Hindlimb muscle (tissue), 1 donor: ENCODE results near the gene HOXA3. TPM values are rescaled to one million over a fixed set of nuclear protein-coding genes. Genes with fewer than 3 reads are reported as not detected.

ENCODE experiments used
- DNase-seq: peaks from one replicate; pipeline ENCODE4 v3.0.0-alpha.2; 2013
- polyA plus RNA-seq: library from polyadenylated mRNA; unstranded; fragments of 120-200 nt; gene quantifications from one replicate; pipeline ENCODE4 v1.2.1, GENCODE V29; 2013; ENCODE audit not compliant: insufficient read length

HOXA3 gene
- polyA plus RNA-seq, 1 donor, result 11.2 TPM

- no peak for DNase-seq
Observed at GRCh38 chr7:27165996-27166530, 13.7 kb upstream of the HOXA3 start.

DNA sequence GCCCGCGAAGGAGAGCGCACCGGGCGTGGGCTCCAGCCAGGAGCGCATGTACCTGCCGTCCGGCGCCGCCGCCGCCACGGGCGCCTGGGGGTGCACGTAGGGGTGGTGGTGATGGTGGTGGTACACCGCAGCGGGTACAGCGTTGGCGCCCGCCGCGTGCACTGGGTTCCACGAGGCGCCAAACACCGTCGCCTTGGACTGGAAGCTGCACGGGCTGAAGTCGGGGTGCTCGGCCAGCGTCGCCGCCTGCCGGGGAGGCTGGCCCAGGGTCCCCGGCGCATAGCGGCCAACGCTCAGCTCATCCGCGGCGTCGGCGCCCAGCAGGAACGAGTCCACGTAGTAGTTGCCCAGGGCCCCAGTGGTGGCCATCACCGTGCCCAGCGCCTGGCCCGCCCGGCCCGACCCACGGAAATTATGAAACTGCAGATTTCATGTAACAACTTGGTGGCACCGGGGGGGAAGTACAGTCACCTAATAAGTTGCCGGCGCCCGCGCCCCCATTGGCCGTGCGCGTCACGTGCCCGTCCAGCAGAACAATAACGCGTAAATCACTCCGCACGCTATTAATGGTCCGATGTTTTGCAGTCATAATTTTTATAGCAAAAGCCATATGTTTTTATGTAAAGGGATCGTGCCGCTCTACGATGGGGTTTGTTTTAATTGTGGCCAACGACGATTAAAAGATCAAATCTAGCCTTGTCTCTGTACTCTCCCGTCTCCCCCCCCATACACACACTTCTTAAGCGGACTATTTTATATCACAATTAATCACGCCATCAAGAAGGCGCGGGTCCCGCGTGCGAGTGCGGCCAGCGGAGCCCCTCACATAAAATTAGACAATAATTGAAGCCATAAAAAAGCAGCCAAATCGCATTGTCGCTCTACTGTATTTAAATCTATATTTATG, 13.0 kb upstream of the HOXA3 start, which contains the start of gene HOXA9:
Gene HOXA9 (minus strand): TSS at position 449 of the 907 bp plus-strand sequence. CDS start 80 bp downstream, at position 369.
- DNase-seq, result peak; percentile 94

DNA sequence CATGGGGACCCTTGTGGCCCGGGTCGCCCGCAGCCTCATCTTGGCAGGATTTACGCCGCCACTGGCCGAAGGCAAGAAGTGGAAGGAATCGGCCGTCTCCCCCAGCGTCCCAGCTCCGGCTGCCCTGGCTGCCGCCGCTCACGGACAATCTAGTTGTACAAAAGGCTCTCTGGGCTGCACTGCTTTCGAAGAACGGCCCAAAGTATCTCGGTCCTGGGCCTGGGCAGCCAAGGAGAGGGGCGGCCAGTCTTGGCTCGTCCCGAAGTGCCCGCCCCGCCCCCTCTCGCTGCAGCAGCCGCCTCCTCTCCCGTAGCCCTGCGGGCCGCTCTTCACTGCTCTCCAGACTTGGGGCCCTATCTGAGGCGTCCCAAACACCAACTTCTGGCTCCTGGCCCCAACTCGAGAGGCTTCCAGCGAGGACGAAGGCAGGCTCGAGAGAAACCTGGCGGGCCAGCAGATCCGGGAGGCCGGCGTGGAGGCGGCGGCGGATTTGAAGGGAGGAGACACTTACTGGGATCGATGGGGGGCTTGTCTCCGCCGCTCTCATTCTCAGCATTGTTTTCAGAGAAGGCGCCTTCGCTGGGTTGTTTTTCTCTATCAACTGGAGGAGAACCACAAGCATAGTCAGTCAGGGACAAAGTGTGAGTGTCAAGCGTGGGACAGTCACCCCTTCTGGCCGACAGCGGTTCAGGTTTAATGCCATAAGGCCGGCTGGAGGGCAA, 12.1 kb upstream of the HOXA3 start:
- DNase-seq, result no peak

DNA sequence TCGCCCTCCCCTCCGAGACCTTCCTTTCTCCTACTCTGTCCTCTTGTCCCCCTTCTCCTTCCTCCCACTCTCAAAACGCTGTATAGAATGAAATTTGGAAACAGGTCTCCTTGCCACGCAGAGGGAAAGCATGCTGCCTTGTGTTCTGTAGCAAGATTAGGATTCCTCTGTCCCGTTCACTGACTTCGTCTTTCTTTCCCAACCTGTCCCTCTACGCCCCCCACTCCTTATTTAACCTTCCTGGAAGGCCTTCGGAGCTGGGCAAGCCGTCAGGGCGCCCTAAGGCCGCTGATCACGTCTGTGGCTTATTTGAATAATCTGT, 11.6 kb upstream of the HOXA3 start:
- no peak for DNase-seq

- DNase-seq, result no peak
Observed at GRCh38 chr7:27163288-27164044, 11.1 kb upstream of the HOXA3 start.

DNA sequence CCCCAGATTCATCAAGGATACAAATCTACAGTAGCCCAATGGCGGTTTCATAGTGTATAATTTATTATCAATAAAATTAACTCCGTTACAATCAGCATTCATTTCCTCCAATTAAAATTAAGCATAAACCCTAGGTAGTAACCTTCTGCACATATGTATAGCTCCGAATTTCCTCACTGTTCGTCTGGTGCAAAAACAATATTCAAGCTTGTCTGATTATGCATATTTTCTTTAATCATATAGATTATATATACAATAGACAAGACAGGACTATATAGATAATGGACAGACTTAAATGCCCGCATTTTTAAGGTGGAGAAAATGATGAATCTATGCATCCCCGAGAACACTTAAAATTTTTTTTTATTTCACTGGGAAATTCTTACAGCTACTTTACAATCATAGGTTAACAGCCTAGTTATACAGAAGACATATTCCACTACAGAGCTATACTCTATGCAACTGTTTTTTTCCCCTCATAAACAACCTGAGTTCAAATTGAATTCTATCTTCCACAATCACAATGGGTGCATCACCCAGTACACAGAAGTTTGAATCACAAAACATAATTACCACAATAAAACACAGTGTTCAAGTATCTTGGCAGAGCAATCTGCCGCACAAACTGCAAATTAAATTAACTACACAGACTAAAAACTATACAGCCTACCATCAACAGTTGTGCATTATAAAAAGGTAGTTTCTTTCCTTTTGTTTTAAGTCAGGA, 10.3 kb upstream of the HOXA3 start:
- no peak for DNase-seq

DNA sequence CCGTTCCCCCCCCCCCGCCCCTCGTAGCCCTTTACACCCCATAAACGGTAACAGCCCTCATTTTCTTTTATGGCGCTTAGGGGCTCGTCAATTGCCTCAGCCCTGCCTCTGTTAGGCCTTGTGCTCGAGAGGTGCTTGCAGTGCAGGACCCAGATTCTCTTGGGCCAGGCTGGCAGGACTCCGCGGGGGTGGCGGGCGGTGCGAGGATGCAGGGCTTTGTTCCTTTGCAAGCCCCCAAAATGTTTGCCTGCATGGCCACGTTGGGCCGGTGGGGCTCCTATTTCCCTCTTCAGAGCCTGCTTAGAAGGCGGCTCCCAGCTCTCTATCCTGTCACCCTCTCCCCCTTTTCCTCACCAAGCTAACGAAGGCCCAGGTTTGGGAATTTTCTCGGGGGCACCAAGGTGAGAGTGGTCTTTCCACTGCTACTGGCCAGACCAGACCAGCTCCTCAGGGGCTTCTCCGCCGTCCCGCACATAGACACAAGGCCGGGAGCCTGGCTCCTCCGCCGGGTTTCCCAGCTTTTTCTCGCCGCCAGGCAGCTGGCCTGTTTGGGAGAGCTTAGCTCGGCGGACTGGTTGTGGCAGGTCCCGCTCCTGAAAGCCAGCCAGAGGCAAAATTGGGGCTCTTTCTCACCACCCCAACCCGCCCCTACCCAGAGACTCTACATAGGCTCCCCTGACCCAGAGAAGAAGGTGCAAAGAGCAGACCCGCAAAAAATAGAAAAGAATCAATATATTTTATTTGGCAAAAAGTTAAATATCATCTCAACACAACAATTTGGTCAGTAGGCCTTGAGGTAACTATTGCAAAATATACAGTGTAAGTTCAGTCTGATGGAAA, 9.6 kb upstream of the HOXA3 start:
- no peak for DNase-seq

GRCh38 chr7:27161214-27161720, 8.9 kb upstream of the HOXA3 start:
- DNase-seq, result no peak

DNA sequence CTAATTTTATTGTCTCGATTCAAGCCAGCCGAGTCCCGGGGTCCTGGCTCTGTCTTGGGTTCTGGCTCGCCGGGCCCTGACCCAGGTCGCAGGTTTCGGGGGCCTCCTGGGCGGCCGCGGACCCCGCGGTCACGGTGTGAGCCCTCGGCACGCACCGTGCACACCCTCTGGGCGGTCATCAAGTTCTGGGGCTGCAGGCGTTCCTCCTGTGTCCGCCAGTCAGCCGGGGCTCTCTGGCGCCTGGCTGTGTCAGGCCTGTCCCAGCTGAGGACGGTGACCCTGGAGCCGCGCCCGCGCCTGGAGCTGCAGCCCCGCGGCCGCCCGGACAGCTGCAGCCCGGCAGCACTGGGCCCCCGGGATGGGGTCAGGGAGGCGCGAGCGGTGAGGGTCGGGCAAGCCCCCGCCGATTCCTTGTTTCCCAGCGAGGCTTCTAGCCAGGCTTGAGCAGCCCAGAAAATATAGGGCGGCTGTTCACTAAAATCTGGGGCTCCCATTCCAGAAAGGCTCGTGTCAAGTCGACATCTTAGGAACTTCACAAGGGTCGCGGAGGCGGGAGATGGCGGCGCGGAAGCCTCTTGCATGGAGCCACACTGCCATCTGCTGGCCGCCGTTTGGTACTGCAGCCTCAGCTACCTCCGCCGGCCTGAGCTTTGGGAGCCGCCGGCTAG, 8.3 kb upstream of the HOXA3 start:
- peak; percentile 91 for DNase-seq

GRCh38 chr7:27160145-27160545, 7.8 kb upstream of the HOXA3 start:
- DNase-seq, result no peak

DNA sequence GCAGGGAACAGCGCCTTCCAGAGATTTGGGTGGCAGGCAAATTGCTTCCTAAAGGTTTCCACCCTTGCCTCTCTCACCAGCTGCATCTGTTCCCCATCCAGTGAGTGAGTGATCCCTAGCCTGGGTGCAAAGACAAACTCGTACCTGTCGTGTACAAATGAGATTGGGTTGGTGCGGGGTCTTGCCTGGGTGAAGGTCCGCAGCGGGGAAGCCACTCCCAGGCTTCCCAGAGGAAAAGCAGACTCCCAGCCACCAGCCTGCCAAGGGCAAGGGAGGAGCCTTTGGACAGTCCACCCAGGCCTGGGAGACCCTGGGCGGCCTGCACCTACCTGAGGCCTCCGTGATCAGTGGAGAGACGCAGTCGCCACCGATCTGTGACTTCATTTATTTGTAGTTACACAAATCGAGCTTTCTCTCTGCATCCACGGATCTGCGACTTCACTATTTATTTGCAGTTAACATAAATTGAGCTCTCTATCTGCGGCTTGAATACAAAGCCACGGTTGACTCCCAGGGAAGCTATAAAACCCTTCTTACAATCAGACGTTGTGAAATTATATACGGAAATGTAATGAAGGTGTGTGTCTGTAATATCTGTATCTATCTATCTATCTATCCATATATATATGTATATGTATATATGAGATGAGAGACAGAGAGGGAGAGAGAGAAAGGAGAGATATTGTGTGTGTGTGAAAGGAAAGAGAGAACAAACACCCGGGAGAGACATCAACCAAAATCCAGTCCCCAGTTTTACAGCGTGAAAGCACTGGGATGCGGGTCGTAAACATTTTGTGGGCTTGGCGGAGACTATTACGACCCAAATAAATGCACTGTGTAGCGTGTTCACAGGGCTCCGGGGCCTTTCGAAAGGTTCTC, 7.1 kb upstream of the HOXA3 start:
- DNase-seq, result no peak

DNA sequence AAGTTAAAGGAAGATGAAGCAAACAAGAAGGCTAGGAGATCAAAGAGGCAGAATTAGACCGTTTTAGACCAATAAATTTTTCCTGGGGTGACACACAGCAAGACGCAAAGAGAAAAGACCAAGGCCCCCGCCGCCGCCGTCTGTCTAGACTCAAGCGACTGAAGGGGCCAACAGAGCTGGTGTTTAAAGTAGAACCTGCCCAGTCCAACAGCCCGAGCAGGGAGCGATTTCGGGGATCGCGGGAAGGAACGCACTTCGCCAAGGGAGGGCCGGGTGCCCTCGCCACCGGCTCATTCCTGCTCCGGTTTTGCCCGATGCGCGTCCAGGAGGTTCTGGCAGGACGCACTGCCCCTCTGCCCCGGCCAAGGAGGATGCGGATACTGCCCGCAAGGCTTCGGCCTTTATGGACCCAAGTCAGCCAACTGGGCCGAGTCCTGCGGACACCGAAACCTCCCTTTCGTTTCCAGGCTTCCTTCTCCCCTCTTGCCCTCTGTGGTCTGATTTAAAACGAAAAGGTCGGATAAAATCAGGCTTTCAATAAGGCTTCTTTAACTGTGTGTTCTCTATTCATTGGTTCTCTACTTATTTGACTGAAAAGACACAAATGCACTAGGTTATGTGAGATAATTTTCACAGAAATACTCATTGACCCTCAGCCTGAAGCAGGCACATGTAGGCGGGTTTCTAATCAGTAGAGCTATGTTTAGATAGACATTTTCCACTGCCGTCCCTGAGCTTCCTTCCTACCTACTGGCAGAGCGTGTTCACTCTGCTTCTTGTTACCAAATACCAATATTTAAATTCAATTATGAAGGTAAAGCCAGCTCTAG, 6.3 kb upstream of the HOXA3 start:
- no peak for DNase-seq

GRCh38 chr7:27157702-27158431, 5.5 kb upstream of the HOXA3 start:
- no peak for DNase-seq

- DNase-seq, result no peak
Observed at GRCh38 chr7:27156916-27157701, 4.7 kb upstream of the HOXA3 start.

GRCh38 chr7:27156508-27156898, 4.1 kb upstream of the HOXA3 start, which contains the start of gene HOXA7:
TSS of gene HOXA7 (minus strand) at chr7:27156675. CDS start at chr7:27156545, 130 bp downstream.
- DNase-seq, result peak; percentile 88

- peak; percentile 59 for DNase-seq
Observed at GRCh38 chr7:27155816-27156507, 3.6 kb upstream of the HOXA3 start.
